Measurements from ENCODE around the gene ALPK3. TPM values are rescaled to one million over a fixed set of nuclear protein-coding genes. Genes with fewer than 3 reads are reported as not detected.

The ALPK3 gene
- total RNA-seq, 4 donors from 2014 or later, result 0.88 to 6.3 (median 3.4) TPM

- H3K4me1 ChIP-seq, result no peaks in the 10 kb centered on the region
- no peak overlapping the region for H3K27ac ChIP-seq
- H3K4me3 ChIP-seq, result no peak overlapping the region
- no peaks in the 10 kb centered on the region for H3K36me3 ChIP-seq
- TF ChIP-seq, protein P1, sequence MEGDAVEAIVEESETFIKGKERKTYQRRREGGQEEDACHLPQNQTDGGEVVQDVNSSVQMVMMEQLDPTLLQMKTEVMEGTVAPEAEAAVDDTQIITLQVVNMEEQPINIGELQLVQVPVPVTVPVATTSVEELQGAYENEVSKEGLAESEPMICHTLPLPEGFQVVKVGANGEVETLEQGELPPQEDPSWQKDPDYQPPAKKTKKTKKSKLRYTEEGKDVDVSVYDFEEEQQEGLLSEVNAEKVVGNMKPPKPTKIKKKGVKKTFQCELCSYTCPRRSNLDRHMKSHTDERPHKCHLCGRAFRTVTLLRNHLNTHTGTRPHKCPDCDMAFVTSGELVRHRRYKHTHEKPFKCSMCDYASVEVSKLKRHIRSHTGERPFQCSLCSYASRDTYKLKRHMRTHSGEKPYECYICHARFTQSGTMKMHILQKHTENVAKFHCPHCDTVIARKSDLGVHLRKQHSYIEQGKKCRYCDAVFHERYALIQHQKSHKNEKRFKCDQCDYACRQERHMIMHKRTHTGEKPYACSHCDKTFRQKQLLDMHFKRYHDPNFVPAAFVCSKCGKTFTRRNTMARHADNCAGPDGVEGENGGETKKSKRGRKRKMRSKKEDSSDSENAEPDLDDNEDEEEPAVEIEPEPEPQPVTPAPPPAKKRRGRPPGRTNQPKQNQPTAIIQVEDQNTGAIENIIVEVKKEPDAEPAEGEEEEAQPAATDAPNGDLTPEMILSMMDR (IDR thresholded peaks at IDR 0.05), result no peak
- TF ChIP-seq POLR2A (IDR thresholded peaks at IDR 0.05), result no peak
- no peaks in the 10 kb centered on the region for H3K9me3 ChIP-seq
- H3K27me3 ChIP-seq, result no peaks in the 10 kb centered on the region
- intact Hi-C loops (cut with DNase I; ENCODE audit: low total_unique reads), result no loop called here
- DNase-seq, result no peak
Measured at GRCh38 chr15:84899750-84900149, 82.6 kb downstream of the ALPK3 start.

DNA sequence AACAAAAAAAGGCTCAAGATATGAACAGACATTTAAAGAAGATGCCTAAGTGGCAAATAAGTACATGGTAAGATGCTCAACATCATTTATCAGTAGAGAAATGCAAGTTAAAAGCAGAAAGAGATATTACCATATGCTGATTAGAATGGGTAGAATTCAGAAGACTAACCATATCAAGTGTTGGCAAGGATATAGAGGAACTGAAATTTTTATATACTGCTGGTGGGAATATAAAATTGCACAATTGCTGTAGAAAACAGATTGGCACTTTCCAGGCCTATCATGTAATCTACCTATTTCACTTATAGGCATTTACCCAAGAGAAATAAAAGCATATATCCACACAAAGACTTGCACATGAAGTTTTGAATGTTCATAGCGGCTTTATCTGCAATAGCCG is 84.4 kb downstream of the ALPK3 start:
- DNase-seq, result no peak
- H3K36me3 ChIP-seq, result no peaks in the 10 kb centered on the region
- H3K27me3 ChIP-seq, result no peaks in the 10 kb centered on the region
- no peaks in the 10 kb centered on the region for H3K4me1 ChIP-seq
- no peaks in the 10 kb centered on the region for H3K9me3 ChIP-seq
- no peak overlapping the region for H3K4me3 ChIP-seq
- TF ChIP-seq POLR2A (IDR thresholded peaks at IDR 0.05), result no peak
- TF ChIP-seq, protein P1 (IDR thresholded peaks at IDR 0.05), result no peak
- no peak overlapping the region for H3K27ac ChIP-seq
- intact Hi-C loops (cut with DNase I; ENCODE audit: low total_unique reads), result no loop called here

GRCh38 chr15:84903751-84904150 is 86.6 kb downstream of the ALPK3 start:
- no peak for DNase-seq
- H3K27ac ChIP-seq, result no peak overlapping the region
- intact Hi-C loops (cut with DNase I; ENCODE audit: low total_unique reads), result no loop called here
- no peaks in the 10 kb centered on the region for H3K4me1 ChIP-seq
- no peaks in the 10 kb centered on the region for H3K36me3 ChIP-seq
- no peak overlapping the region for H3K4me3 ChIP-seq
- TF ChIP-seq, protein P1 (IDR thresholded peaks at IDR 0.05), result no peak
- TF ChIP-seq POLR2A (IDR thresholded peaks at IDR 0.05), result no peak
- H3K27me3 ChIP-seq, result no peaks in the 10 kb centered on the region
- no peaks in the 10 kb centered on the region for H3K9me3 ChIP-seq

- Histone ChIP-seq H3K27me3 (no peaks in the 10 kb centered on the region), H3K9me3 (no peaks in the 10 kb centered on the region), H3K4me3 (no peak overlapping the region), H3K4me1 (no peaks in the 10 kb centered on the region), H3K27ac (no peak overlapping the region), H3K36me3 (no peaks in the 10 kb centered on the region)
- TF ChIP-seq, protein P1 (IDR thresholded peaks at IDR 0.05), result no peak
- no peak for TF ChIP-seq POLR2A (IDR thresholded peaks at IDR 0.05)
- no peak for DNase-seq
- intact Hi-C loops (cut with DNase I; ENCODE audit: low total_unique reads), result no loop called here
Measured at GRCh38 chr15:84904419-84904818, 87.3 kb downstream of the ALPK3 start.

DNA sequence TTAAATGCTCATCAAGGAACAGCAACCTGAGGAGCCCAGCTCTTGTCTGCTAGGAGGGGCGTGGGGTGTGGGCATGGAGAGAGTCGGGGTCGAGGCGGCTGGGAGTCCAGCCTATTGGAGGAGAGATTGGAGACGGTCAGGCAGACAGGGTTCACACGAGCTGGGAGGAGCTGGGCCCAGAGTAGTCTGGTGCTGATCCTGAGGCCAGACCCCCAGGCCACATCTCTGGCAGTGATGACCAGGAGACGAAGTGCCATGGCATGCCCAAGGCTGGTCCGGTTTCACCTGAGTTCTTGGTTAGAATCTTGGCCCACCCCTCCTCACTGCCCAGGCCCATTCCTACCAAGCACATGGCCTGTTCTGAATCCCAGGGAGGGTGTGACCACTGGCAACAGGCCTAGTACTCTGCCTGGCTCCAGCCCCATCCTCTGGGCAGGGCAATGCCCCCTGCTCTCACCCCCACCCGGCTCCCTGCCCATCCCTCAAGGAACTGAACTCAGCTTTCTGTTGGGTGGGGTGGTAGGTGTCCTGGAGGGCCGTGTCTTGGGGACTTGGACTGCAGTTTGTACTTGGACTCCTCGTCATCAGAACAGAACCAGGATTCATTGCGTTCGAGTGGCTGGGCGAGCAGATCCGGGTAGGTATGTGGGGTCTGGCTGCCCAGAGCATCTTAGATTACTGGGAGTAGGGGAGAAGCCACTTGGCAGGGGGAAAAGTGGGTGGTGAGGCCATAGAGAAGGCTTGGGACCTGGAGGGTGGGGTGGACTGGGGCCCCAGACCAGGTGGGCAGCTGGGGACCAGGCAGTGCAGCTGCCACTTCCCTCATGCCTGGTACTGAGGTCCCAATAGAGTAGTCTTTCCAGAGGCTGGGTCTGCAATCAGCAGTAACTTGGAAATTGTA is 88.1 kb downstream of the ALPK3 start:
- Histone ChIP-seq H3K27ac (no peak overlapping the region), H3K4me1 (no peaks in the 10 kb centered on the region), H3K4me3 (no peak overlapping the region), H3K27me3 (no peaks in the 10 kb centered on the region), H3K9me3 (no peaks in the 10 kb centered on the region), H3K36me3 (no peaks in the 10 kb centered on the region)
- intact Hi-C loops (cut with DNase I; ENCODE audit: low total_unique reads), result no loop called here
- no peak for DNase-seq
- TF ChIP-seq POLR2A (IDR thresholded peaks at IDR 0.05), result no peak
- TF ChIP-seq, protein P1 (IDR thresholded peaks at IDR 0.05), result no peak
